Stimulated activated CD8-positive, alpha-beta memory T cell treated with anti-CD3 and anti-CD28 coated beads, Interleukin-15, amount 100 ng/mL, for 48 hours (primary cell): ENCODE results near the gene ZNF543.
"Not testable (repeated sequence)": the region's sequence is repeated elsewhere in the genome, so short reads cannot be mapped to it uniquely, and the experiment has no call there.

Source experiments
- DNase-seq, 2 donors: peaks; one replicate each; pipeline ENCODE4 v3.0.0-alpha.2; 2020; ENCODE audit warnings: low read depth in 2 of 2

The ZNF543 gene

GRCh38 chr19:57321116-57321515 is 844 bp downstream of the ZNF543 start:
- no peak for DNase-seq

- no peak for DNase-seq
Measured at GRCh38 chr19:57321751-57322150, 1.5 kb downstream of the ZNF543 start.

- no peak for DNase-seq
Measured at GRCh38 chr19:57324992-57325391, 4.7 kb downstream of the ZNF543 start.

- no peak for DNase-seq
Measured at GRCh38 chr19:57327993-57328392, 7.7 kb downstream of the ZNF543 start.

GRCh38 chr19:57334191-57334590 is 13.9 kb downstream of the ZNF543 start:
- DNase-seq = no peak

- no peak for DNase-seq
Measured at GRCh38 chr19:57338877-57339276, 18.6 kb downstream of the ZNF543 start.

GRCh38 chr19:57342582-57342981 is 22.3 kb downstream of the ZNF543 start:
- DNase-seq = no peak

- DNase-seq = no peak
Measured at GRCh38 chr19:57348136-57348535, 27.9 kb downstream of the ZNF543 start.

- DNase-seq = peak; percentile 75 to 77
Measured at GRCh38 chr19:57350877-57351805, 30.9 kb downstream of the ZNF543 start, which contains the start of gene ZNF304. Gene ZNF304, plus strand, starts transcription at chr19:57351271. Its CDS starts 394 bp downstream, at chr19:57351665.

- DNase-seq = no peak
Measured at GRCh38 chr19:57351867-57352266, 31.6 kb downstream of the ZNF543 start.

- no peak for DNase-seq
Measured at GRCh38 chr19:57355916-57356315, 35.6 kb downstream of the ZNF543 start.

- no peak for DNase-seq
Measured at GRCh38 chr19:57357406-57357805, 37.1 kb downstream of the ZNF543 start.

GRCh38 chr19:57359300-57359699 is 39.0 kb downstream of the ZNF543 start:
- no peak for DNase-seq

GRCh38 chr19:57362419-57362818 is 42.1 kb downstream of the ZNF543 start:
- no peak for DNase-seq

GRCh38 chr19:57362997-57363687 is 42.9 kb downstream of the ZNF543 start, which contains the start of the genes TRAPPC2B and ZNF547:
Gene TRAPPC2B, plus strand, starts transcription at chr19:57363551. Its CDS starts 1,283 bp downstream, at chr19:57364834.
Gene ZNF547, plus strand, starts transcription at chr19:57363551. Its CDS starts 5,005 bp downstream, at chr19:57368556.
- peak; percentile 96 for DNase-seq

GRCh38 chr19:57363688-57364181 is 43.5 kb downstream of the ZNF543 start:
- peak in 1 of 2 donors; percentile 4 for DNase-seq

GRCh38 chr19:57366776-57367175 is 46.5 kb downstream of the ZNF543 start:
- no peak for DNase-seq

GRCh38 chr19:57374179-57374578 is 53.9 kb downstream of the ZNF543 start:
- DNase-seq = no peak

GRCh38 chr19:57374647-57375046 is 54.4 kb downstream of the ZNF543 start:
- not testable (repeated sequence) for DNase-seq

GRCh38 chr19:57376151-57376550 is 55.9 kb downstream of the ZNF543 start:
- no peak for DNase-seq

GRCh38 chr19:57377498-57378146 is 57.4 kb downstream of the ZNF543 start:
- DNase-seq = no peak
